Smooth muscle cell (in vitro differentiated cells): ENCODE results near the gene SEC16A. TPM values are rescaled to one million over a fixed set of nuclear protein-coding genes. Genes with fewer than 3 reads are reported as not detected.

Experiments
- DNase-seq: peaks from one replicate; lab custom pipeline; 2025; ENCODE audit not compliant: unreplicated experiment; lab: John Stamatoyannopoulos, UW
- H2AFZ ChIP-seq: fragments of 200-600 bp; sonication (generic); 2 replicates; pipeline ENCODE4 v1.6.0; 2016; ENCODE audit warnings: antibody characterized with exemption, low read depth, mild to moderate bottlenecking
- H3F3A ChIP-seq: fragments of 200-600 bp; sonication (generic); 2 replicates; pipeline ENCODE4 v1.6.0; 2017; ENCODE audit warnings: antibody characterized with exemption, low read depth
- H3K27ac ChIP-seq: fragments of 200-600 bp; sonication (generic); 2 replicates; pipeline ENCODE4 v1.5.1; 2016; ENCODE audit warnings: low read depth, mild to moderate bottlenecking
- H3K27me3 ChIP-seq: fragments of 200-600 bp; sonication (generic); 2 replicates; pipeline ENCODE4 v1.6.1; 2016; ENCODE audit warnings: low read depth, mild to moderate bottlenecking
- H3K36me3 ChIP-seq: fragments of 200-600 bp; sonication (generic); 2 replicates; pipeline ENCODE4 v1.5.1; 2016; ENCODE audit warnings: low read depth
- H3K4me1 ChIP-seq: fragments of 200-600 bp; sonication (generic); 2 replicates; pipeline ENCODE4 v1.5.1; 2016; ENCODE audit warnings: low read depth
- H3K4me2 ChIP-seq: fragments of 200-600 bp; sonication (generic); 2 replicates; pipeline ENCODE4 v1.6.0; 2016; ENCODE audit warnings: mild to moderate bottlenecking
- H3K4me3 ChIP-seq: fragments of 200-600 bp; sonication (generic); 2 replicates; pipeline ENCODE4 v1.5.1; 2016; ENCODE audit warnings: mild to moderate bottlenecking
- H3K79me2 ChIP-seq: fragments of 200-600 bp; sonication (generic); 2 replicates; pipeline ENCODE4 v1.6.0; 2016; ENCODE audit warnings: low read depth, mild to moderate bottlenecking
- H3K9ac ChIP-seq: fragments of 200-600 bp; sonication (generic); 2 replicates; pipeline ENCODE4 v1.6.0; 2016; ENCODE audit warnings: low read depth
- H3K9me3 ChIP-seq: fragments of 200-600 bp; sonication (generic); replicated peaks from 2 replicates; pipeline ENCODE4 v1.5.1; 2016; ENCODE audit warnings: low read depth
- H4K20me1 ChIP-seq: fragments of 200-600 bp; sonication (generic); 2 replicates; pipeline ENCODE4 v1.6.0; 2016; ENCODE audit warnings: low read depth
- WGBS: methylation state at CpG from one replicate; pipeline ENCODE4 v1.1.7; 2016; ENCODE audit warnings: low lambda C conversion rate; 5-methylcytosine and 5-hydroxymethylcytosine counted together
- polyA plus RNA-seq: library from polyadenylated mRNA; unstranded; fragments of >200 nt; fragmentation: Nextera tagmentation; extraction: Ambion mirVana; gene quantifications from 2 replicates; pipeline ENCODE4 v1.2.1, GENCODE V29; 2016
- total RNA-seq: library from RNA; depleted of rRNA; stranded (reverse); fragments of >200 nt; gene quantifications from 2 replicates; pipeline ENCODE4 v1.2.3, GENCODE V29; 2014
- TF ChIP-seq, protein P1 (sequence below): fragments of 200-600 bp; sonication (generic); IDR thresholded peaks from 2 replicates; pipeline ENCODE4 v1.5.1; 2017; ENCODE audit warnings: borderline replicate concordance, mild to moderate bottlenecking, antibody characterized with exemption; ENCODE audit not compliant: insufficient read depth, poor library complexity, severe bottlenecking

SEC16A gene
- total and polyA plus RNA-seq, 2 experiments from 2014 or later: 45.7 to 56.8 TPM

GRCh38 chr9:136525841-136526499 is 43.1 kb upstream of the SEC16A start:
- Histone ChIP-seq H3K9ac (no peak overlapping the region), H4K20me1 (peaks cover 96% of the 10 kb centered on the region), H3K36me3 (no peaks in the 10 kb centered on the region), H3K4me3 (no peak overlapping the region), H3K79me2 (peaks cover 24% of the 10 kb centered on the region), H3F3A (no peaks in the 10 kb centered on the region), H3K4me2 (no peak overlapping the region), H3K4me1 (peaks cover 20% of the 10 kb centered on the region), H3K27me3 (no peaks in the 10 kb centered on the region), H3K27ac (no peak overlapping the region), H2AFZ (no peak overlapping the region), H3K9me3 (no peaks in the 10 kb centered on the region)
- WGBS: 87% methylated on average over 30 of the region's 30 CpGs
- DNase-seq: no peak
- TF ChIP-seq, protein P1, sequence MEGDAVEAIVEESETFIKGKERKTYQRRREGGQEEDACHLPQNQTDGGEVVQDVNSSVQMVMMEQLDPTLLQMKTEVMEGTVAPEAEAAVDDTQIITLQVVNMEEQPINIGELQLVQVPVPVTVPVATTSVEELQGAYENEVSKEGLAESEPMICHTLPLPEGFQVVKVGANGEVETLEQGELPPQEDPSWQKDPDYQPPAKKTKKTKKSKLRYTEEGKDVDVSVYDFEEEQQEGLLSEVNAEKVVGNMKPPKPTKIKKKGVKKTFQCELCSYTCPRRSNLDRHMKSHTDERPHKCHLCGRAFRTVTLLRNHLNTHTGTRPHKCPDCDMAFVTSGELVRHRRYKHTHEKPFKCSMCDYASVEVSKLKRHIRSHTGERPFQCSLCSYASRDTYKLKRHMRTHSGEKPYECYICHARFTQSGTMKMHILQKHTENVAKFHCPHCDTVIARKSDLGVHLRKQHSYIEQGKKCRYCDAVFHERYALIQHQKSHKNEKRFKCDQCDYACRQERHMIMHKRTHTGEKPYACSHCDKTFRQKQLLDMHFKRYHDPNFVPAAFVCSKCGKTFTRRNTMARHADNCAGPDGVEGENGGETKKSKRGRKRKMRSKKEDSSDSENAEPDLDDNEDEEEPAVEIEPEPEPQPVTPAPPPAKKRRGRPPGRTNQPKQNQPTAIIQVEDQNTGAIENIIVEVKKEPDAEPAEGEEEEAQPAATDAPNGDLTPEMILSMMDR: no peak

DNA sequence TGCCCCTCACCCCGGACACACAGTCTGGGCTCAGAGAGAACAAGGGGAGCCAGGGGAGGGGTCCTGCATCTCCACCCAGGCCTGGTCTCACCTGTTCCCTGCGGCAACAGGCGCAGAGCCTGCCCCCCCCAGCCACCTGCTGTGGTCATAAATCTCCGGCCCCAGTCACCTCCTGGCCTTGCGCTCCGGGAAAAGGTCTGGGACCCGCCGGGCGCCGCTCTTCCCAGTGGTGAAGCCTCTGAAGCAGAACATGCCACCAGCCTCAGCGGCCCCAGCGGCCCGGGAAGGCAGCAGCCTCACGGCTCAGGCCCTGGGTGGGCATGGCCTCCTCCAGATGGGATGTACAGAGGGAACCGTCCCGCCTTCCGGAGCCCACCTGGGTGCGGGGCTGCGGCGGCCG is 42.4 kb upstream of the SEC16A start:
- Histone ChIP-seq H3K27me3 (no peaks in the 10 kb centered on the region), H3K79me2 (peaks cover 24% of the 10 kb centered on the region), H3F3A (no peaks in the 10 kb centered on the region), H3K36me3 (no peaks in the 10 kb centered on the region), H3K9me3 (no peaks in the 10 kb centered on the region), H2AFZ (no peak overlapping the region), H3K27ac (no peak overlapping the region), H3K4me2 (no peak overlapping the region), H4K20me1 (peaks cover 96% of the 10 kb centered on the region), H3K9ac (no peak overlapping the region), H3K4me1 (peaks cover 12% of the 10 kb centered on the region), H3K4me3 (no peak overlapping the region)
- TF ChIP-seq, protein P1: no peak
- no peak for DNase-seq
- 93% methylated on average over 21 of the region's 21 CpGs for WGBS

DNA sequence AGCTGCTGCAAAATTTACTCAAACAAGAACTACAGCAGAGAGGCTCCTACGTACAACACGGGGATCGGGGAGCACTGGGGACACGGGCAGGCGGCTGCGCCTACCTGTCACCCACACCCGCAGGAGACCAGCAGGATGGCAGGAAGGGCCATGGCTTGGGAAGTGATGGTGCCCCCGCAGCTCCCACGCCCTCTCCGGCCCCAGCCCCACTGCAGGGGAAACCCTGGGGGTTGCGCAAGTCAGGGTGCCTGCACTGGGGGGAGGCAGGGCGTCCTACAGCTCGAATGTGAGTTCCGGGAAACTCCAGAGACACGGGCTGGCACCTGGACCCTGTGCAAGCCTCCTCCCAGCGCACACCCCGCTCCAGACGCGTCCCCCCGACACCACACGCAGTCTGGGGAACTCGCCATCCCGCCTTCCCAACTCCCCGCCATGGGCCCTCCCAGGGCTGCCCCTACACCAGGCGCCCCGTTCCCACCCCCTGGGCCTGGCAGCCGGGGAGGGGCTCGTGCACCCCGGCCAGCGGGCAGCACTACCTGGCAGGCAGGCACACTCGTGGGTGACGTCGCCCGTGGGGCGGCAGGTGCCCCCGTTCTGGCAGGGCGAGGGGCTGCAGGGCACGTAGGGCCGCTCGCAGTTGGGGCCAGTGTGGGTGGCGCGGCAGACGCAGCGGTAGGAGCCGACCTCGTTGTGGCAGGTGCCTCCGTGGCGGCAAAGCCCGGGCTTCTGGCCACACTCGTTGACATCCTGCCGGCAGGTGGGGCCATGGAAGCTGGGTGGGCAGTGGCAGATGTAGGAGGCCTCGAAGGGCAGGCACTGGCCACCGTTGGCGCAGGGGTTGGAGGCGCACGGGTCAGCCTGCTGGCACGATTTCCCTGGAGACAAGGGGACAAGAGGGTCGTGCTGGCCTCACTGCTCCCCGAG is 39.7 kb upstream of the SEC16A start:
- TF ChIP-seq, protein P1: no peak
- 94% methylated on average over 52 of the region's 59 CpGs for WGBS

More for the DNA sequence above, 39.7 kb upstream of the SEC16A start:
- Histone ChIP-seq H3K36me3 (no peaks in the 10 kb centered on the region), H3K9ac (no peak overlapping the region), H4K20me1 (peaks cover 81% of the 10 kb centered on the region), H3K9me3 (no peaks in the 10 kb centered on the region), H3K4me2 (no peak overlapping the region), H3K79me2 (peaks cover 5% of the 10 kb centered on the region), H3K27me3 (no peaks in the 10 kb centered on the region), H3K27ac (no peak overlapping the region), H2AFZ (no peak overlapping the region), H3K4me3 (no peak overlapping the region), H3K4me1 (peaks cover 4% of the 10 kb centered on the region), H3F3A (no peaks in the 10 kb centered on the region)
- DNase-seq: no peak
